Panc1 (cell line): ENCODE measurements around the gene MYO16. TPM values are rescaled to one million over a fixed set of nuclear protein-coding genes. Genes with fewer than 3 reads are reported as not detected.

Source experiments
- ATAC-seq: fragments of 200-7000 bp; cut with Tn5 transposase; 2 replicates; pipeline ENCODE4 v1.9.1; 2020; ENCODE audit warnings: mild to moderate bottlenecking, moderate library complexity
- BruUV-seq: library from RNA; stranded (reverse); fragments of 400-500 nt; replicated peaks from 2 replicates; lab custom pipeline; 2021; lab: Mats Ljungman, UMichigan
- CTCF ChIA-PET: fragments of 300-600 bp; sonication (Branson Sonifier 250); formaldehyde crosslinking; loops from one replicate; lab custom pipeline; 2022; ENCODE audit warnings: antibody characterized with exemption; lab: Charles Lee
- POLR2A ChIA-PET: fragments of 300-600 bp; sonication (Branson Sonifier 250); formaldehyde crosslinking; loops from one replicate; lab custom pipeline; 2022; ENCODE audit warnings: antibody characterized with exemption; lab: Charles Lee
- DNase-seq: peaks from one replicate; pipeline ENCODE4 v3.0.0-alpha.2; 2010; ENCODE audit warnings: low read depth, low spot score
- H3K27ac ChIP-seq: 2 replicates; pipeline ENCODE4 v1.5.1; 2011; ENCODE audit warnings: mild to moderate bottlenecking, low read length, inconsistent platforms
- H3K27me3 ChIP-seq: fragments of 200-500 bp; sonication (Bioruptor generic); 2 replicates; pipeline ENCODE4 v1.6.0; 2014; ENCODE audit warnings: low read length, inconsistent platforms; ENCODE audit not compliant: control insufficient read depth, insufficient read depth
- H3K36me3 ChIP-seq: fragments of 200-500 bp; sonication (Bioruptor generic); 2 replicates; pipeline ENCODE4 v1.5.1; 2014; ENCODE audit warnings: inconsistent platforms, mild to moderate bottlenecking, low read length, moderate library complexity; ENCODE audit not compliant: control insufficient read depth, insufficient read depth
- H3K4me1 ChIP-seq: 2 replicates; pipeline ENCODE4 v1.5.1; 2011; ENCODE audit warnings: inconsistent platforms, mild to moderate bottlenecking, low read length, moderate library complexity; ENCODE audit not compliant: control insufficient read depth, insufficient read depth
- H3K4me3 ChIP-seq, 2 experiments: 2 replicates each; pipeline ENCODE4 v1.5.1; 2011 to 2012; ENCODE audit warnings: low read depth in 2 of 2, low read length in 2 of 2, mild to moderate bottlenecking in 2 of 2, inconsistent platforms in 1 of 2, moderate library complexity in 1 of 2
- H3K9me3 ChIP-seq: fragments of 200-500 bp; sonication (Bioruptor generic); 2 replicates; pipeline ENCODE4 v1.5.1; 2014; ENCODE audit warnings: low read depth, mild to moderate bottlenecking, inconsistent platforms, low read length, moderate library complexity; ENCODE audit not compliant: control insufficient read depth, insufficient read depth
- POLR2AphosphoS5 ChIP-seq: IDR thresholded peaks from 2 replicates; pipeline ENCODE4 v1.6.1; 2012; ENCODE audit warnings: mild to moderate bottlenecking, low read depth, low read length, moderate library complexity
- SIN3A ChIP-seq: IDR thresholded peaks from 2 replicates; pipeline ENCODE4 v1.6.1; 2012; ENCODE audit warnings: low read depth, mild to moderate bottlenecking, low read length, moderate library complexity, borderline replicate concordance; ENCODE audit not compliant: insufficient read depth
- TCF7L2 ChIP-seq: IDR thresholded peaks from 2 replicates; pipeline ENCODE4 v1.6.1; 2011; ENCODE audit warnings: mild to moderate bottlenecking, low read depth, low read length, inconsistent platforms
- in situ Hi-C: cut with HindIII; loops from 2 replicates; pipeline ENCODE4 v1.10.0; 2016; ENCODE audit warnings: low sequenced_read_pairs, low pct_unique_long_range_greater_than_20kb
- intact Hi-C: fragments of 100-400 bp; cut with micrococcal nuclease; formaldehyde crosslinking; loops from one replicate; pipeline ENCODE4 v1.10.0; 2022; ENCODE audit not compliant: unreplicated experiment
- total RNA-seq: library from RNA; stranded (reverse); gene quantifications from one replicate; pipeline ENCODE4 v1.2.1, GENCODE V29; 2021; ENCODE audit not compliant: unreplicated experiment
- TF ChIP-seq, protein P1 (sequence below), 2 experiments: IDR thresholded peaks; 2 replicates each; pipeline ENCODE4 v1.6.1; 2011 to 2012; ENCODE audit warnings: low read depth in 2 of 2, control low read depth in 1 of 2, low read length in 1 of 2, mild to moderate bottlenecking in 1 of 2, moderate library complexity in 1 of 2; ENCODE audit not compliant: insufficient read depth in 1 of 2
- TF ChIP-seq, protein P2 (sequence below): fragments of 450-650 bp; IDR thresholded peaks from 2 replicates; pipeline ENCODE4 v1.5.1; 2017; ENCODE audit warnings: mild to moderate bottlenecking

MYO16 gene
- total RNA-seq, 1 experiment from 2014 or later = 0.08 TPM

DNA sequence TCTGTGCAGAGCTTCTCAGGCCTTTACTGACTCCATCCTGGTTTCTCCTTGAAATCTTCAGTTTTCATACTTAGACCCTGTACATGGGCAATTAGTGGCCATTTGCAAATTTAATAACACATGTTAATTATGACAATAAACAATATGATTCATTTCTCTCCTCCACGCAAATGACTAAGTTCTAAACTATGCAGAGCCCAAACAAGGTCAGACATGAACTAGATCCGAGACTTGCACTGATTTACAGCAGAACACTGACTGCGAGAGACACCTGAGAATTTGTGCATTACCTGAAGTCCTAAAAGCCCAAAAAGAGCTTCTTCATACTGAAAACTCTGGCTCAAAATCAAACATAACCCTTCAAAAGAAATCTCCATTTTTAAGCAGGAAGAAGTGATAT is 521.8 kb downstream of the MYO16 start:
- TF ChIP-seq SIN3A (no peak), TCF7L2 (no peak), POLR2AphosphoS5 (no peak)
- TF ChIP-seq, protein P1, sequence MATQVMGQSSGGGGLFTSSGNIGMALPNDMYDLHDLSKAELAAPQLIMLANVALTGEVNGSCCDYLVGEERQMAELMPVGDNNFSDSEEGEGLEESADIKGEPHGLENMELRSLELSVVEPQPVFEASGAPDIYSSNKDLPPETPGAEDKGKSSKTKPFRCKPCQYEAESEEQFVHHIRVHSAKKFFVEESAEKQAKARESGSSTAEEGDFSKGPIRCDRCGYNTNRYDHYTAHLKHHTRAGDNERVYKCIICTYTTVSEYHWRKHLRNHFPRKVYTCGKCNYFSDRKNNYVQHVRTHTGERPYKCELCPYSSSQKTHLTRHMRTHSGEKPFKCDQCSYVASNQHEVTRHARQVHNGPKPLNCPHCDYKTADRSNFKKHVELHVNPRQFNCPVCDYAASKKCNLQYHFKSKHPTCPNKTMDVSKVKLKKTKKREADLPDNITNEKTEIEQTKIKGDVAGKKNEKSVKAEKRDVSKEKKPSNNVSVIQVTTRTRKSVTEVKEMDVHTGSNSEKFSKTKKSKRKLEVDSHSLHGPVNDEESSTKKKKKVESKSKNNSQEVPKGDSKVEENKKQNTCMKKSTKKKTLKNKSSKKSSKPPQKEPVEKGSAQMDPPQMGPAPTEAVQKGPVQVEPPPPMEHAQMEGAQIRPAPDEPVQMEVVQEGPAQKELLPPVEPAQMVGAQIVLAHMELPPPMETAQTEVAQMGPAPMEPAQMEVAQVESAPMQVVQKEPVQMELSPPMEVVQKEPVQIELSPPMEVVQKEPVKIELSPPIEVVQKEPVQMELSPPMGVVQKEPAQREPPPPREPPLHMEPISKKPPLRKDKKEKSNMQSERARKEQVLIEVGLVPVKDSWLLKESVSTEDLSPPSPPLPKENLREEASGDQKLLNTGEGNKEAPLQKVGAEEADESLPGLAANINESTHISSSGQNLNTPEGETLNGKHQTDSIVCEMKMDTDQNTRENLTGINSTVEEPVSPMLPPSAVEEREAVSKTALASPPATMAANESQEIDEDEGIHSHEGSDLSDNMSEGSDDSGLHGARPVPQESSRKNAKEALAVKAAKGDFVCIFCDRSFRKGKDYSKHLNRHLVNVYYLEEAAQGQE (IDR thresholded peaks at IDR 0.05; ENCODE audit: insufficient read depth in 1 of 2, low read depth in 2 of 2, low read length in 1 of 2) = no peak
- TF ChIP-seq, protein P2, sequence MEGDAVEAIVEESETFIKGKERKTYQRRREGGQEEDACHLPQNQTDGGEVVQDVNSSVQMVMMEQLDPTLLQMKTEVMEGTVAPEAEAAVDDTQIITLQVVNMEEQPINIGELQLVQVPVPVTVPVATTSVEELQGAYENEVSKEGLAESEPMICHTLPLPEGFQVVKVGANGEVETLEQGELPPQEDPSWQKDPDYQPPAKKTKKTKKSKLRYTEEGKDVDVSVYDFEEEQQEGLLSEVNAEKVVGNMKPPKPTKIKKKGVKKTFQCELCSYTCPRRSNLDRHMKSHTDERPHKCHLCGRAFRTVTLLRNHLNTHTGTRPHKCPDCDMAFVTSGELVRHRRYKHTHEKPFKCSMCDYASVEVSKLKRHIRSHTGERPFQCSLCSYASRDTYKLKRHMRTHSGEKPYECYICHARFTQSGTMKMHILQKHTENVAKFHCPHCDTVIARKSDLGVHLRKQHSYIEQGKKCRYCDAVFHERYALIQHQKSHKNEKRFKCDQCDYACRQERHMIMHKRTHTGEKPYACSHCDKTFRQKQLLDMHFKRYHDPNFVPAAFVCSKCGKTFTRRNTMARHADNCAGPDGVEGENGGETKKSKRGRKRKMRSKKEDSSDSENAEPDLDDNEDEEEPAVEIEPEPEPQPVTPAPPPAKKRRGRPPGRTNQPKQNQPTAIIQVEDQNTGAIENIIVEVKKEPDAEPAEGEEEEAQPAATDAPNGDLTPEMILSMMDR = no peak
- in situ Hi-C loops (no loop called here), intact Hi-C loops (no loop called here)

DNA sequence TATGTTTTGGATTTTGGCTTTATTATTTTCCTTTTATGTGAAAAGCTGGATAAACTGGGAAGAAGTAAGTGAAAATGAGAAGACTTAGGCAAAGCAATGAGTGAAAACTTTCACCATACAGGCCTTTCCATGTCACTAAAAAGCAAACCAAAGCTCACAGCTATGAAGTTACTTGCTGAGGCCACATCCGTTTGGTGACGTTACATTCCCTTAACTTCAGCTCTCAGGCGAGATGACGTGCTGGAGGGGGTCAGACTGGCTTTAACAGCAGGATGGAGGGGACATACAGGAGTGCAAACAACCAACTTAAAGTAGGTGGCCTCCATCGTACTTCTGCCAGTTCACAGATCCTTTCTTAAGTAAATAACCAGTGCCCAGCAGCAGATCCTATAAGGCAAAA is 522.3 kb downstream of the MYO16 start:
- TF ChIP-seq SIN3A = no peak
- TF ChIP-seq, protein P2 = no peak
- TF ChIP-seq, protein P1 (IDR thresholded peaks at IDR 0.05; ENCODE audit: insufficient read depth in 1 of 2, low read depth in 2 of 2, low read length in 1 of 2) = no peak
- TF ChIP-seq TCF7L2 = no peak
- no peak for TF ChIP-seq POLR2AphosphoS5
- Histone ChIP-seq H3K27ac (peak overlapping the region; percentile 79), H3K9me3 (no peaks in the 10 kb centered on the region), H3K27me3 (no peaks in the 10 kb centered on the region), H3K4me3 (no peak overlapping the region), H3K4me1 (peaks cover 53% of the 10 kb centered on the region), H3K36me3 (no peaks in the 10 kb centered on the region)
- in situ Hi-C loops = no loop called here
- no peak for ATAC-seq
- CTCF ChIA-PET = no interaction called here
- BruUV-seq = no TSS peak
- intact Hi-C loops = no loop called here
- POLR2A ChIA-PET = no interaction called here
- DNase-seq = no peak

More for the DNA sequence above, 521.8 kb downstream of the MYO16 start:
- DNase-seq (no peak), ATAC-seq (no peak)
- H3K27ac ChIP-seq = peak overlapping the region; percentile 79
- peaks cover 57% of the 10 kb centered on the region for H3K4me1 ChIP-seq
- H3K27me3 ChIP-seq = no peaks in the 10 kb centered on the region
- H3K9me3 ChIP-seq = no peaks in the 10 kb centered on the region
- no peaks in the 10 kb centered on the region for H3K36me3 ChIP-seq
- BruUV-seq = no TSS peak
- ChIA-PET CTCF (no interaction called here), POLR2A (no interaction called here)
- no peak overlapping the region for H3K4me3 ChIP-seq
